HG03442 (cell line): ENCODE results near the gene P4HA3.

Experiments used
- ATAC-seq: cut with Tn5 transposase; IDR thresholded peaks from one replicate; pipeline ENCODE4 v1.9.1; 2021; ENCODE audit warnings: mild to moderate bottlenecking, moderate library complexity; ENCODE audit not compliant: unreplicated experiment

Gene P4HA3

DNA sequence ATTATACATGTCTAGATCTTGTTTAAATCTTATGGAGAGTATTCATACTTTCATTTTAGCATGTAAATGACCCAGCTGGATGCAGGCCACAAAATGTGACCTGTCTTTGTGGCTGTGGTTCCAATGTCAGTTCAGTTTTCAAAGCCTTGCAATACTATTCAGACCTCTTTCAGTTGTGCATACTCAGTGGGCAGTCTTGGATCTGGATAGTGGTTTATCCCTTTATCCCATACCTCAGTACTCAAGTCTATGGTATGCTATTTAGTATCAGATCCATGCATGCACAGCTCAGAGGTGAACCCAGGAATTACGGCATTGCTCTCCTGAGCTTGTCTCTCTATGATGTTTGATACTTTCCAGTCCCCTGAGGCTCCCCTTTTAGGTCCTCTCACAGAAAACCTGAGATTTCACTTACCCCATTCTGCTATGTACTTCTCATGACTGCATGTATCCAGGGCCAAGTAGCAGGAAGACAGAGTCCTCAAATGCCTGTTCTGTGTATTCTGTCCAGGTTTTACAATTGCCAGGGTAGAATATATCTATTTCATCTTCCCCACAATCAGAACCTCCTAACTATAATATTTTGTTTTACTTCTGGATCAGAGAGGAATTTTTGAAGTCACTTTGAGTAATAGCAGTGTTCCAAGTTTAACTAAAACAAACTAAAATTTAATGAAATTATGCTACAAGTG is 6.9 kb upstream of the P4HA3 start:
- no peak for ATAC-seq

DNA sequence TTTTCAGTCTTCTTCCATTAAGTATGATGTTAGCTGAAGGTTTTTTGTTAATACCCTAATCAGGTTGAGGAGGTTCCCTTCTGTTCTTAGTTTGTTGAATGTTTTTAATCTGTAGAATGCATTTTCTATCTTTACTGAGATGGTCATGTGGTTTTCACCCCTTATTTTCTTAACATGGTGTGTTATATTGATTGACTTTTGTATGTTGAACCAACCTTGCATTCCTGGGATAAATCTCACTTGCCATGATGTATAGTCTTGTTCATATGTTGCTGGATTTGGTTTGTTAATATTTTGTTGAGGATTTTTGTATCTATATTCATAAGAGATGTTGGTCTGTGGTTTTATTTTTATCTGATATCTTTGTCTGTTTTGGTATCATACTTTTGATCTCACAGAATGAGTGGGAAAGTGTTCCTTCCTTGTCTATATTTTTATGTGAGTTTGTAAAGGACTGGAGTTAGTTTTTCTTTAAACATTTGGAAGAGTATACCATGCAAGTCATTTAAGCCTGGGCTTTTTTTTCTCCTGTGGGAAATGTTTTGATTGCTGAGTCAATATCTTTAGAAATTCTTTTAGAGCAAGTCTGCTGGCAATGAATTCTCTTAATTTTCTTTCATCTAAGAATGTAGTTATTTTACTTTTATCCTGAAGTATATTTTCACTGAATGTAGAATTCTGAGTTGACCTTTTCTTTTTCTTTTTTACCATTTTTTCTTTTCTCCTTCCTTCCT is 5.5 kb upstream of the P4HA3 start:
- ATAC-seq: no peak

DNA sequence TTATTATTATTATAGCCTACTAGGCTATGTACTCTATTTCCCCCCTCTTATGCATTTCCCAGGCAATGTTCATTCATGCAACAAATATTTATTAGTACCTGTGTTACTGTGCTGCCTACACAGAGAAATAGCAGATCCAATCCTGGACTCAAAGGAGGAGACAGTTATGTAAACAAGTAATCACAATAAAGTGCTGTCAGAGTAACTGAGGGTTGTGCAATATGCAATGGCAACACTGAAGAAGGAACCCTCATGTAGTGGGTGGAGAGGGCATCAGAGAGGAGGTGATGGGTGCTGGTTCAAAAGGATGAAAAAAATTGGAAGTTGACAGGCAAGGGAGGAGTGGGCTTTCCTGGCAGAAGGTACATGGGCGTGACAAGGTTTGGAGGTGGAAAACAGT is 886 bp upstream of the P4HA3 start:
- no peak for ATAC-seq

DNA sequence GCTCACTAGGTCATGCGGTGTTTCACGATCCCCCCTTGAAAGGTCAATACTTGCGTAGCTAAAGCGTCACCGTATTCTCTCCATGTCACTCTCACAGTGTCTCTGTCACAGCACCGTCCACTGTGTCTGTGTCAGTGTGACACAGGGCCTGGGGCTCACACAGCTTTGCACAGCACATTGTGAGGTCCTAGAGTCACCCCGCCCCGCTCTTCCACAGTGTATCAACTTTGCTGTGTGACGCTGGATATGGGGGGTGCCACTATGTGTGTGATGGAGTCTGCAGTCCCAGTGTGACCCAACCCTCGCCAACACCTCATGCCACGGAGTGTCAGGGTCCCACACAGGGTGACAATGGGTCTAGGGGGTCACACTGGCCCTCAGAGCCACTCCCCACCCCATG is 583 bp downstream of the P4HA3 start:
- no peak for ATAC-seq

DNA sequence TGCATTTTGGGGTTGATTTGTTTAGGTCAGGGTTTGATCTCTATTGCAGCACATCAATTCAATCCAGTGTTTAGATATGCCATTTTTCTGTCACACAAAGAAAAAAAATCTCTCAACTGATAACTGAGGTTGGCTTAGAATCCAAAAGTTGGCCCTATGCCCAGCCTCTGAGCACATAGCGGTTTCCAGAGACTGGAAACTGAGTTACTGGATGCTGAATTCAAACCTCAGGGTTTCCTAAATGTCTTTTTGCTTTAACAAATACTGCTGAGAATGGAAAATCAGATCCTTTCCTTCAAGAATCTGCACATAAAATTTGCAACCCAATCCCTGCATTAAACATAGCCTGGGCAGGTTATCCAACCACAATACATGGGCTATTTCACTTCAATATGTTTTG is 4.0 kb downstream of the P4HA3 start:
- no peak for ATAC-seq

DNA sequence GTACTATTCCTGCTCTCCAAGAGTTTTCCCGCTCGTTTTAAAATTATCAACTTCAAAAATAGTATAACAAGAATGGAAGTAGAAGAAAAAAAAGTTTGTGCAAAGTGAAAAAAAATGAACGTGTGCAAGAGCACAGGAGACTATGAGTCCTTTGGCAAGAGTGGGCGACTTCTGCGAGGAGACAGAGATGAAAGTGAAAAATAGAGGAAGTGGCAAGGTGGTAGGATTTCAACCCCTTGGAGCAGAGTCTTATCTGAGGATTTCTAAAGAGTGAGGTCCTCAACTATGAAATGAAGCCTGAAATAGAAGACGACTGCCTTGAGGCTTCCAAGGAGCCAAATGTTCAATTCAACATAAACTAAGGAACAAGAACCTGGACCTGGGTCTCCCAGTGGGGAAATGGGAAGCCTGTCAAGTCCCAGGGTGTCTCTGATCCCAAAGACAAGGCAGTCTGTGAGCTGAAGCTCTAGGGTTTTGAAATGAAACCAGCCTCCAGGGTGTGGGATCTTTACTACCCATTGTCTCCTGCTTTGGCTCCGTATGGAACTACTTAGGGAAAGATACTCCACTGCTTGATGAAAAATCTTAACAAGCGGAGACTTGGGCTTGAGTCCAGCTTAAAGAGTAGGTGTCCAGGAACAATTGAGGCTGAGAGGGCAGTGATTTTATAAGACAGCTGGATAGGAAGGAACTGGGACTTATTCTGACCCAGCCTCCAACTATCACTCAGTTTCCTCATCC is 4.8 kb downstream of the P4HA3 start:
- ATAC-seq: no peak

DNA sequence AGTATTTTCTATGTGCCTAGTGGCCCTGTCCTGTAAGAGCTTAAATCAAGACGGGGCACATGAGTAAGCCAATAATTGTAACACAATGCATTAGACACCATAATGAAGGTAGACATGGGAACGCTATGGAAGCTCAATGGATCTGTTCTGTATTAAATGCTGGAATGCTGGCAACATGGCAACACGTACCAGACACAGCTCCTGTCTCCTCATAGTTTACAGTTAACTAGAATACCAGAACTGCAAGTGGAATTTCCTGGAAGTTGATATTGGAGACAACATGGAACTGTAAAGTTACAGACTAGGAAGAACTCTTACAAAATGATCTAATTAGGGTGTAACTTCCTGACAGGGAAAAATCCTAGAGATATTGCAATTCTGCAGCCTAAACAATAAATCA is 12.4 kb downstream of the P4HA3 start:
- ATAC-seq: no peak

DNA sequence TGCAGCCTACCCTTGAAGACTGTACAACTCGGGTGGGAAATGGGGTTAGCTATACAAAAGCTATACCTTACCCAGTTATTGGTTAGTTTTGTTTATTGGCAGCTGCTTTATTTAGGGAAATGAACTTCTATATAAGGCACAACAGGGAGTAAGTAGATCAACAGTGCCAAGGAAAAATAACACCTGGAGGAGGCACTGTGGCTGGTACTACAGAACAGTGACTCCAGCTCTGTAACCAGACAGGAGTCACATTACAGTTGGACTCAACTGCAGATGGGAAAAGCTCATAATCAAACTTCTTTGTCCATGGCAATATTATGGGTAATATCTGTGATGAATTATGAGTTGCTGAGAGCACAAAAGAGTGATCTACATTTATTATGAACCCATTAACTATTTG is 14.0 kb downstream of the P4HA3 start:
- no peak for ATAC-seq

DNA sequence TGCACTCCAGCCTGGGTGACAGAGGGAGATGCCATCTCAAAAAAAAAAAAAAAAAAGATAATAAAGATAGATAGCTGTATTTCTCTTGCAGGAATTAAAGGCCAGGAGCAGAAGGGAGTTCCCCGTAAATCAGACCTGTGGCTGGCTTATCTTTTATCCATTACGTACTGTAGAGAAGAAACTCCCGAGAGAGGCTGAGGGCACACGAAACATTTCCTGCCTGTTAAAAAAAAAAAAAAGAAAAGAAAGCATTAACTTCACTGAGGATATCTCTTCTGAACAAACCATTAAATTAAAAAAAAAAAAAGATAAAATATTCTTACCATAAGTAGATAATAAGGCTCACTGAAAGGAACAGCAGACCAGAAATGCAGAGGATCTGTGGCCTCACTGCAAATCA is 22.5 kb downstream of the P4HA3 start:
- ATAC-seq: no peak

DNA sequence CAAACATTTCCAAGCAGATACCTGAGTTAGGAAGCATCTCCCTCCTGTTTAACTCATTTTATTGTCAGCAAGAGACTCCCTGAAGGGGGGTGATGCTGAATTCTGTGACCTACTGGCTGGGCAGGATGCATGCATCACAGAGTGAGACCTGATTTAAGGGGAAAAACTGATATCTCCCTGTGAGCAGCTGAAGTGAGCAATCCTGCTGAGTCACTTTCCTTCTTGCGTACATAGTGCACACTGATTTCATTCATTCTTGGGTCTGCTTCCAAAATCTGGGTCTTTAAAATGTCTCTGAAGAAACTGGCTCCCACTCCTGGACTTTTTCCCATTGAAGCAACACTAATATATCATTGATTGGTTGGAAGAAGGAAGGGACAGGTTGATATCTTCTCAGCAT is 23.3 kb downstream of the P4HA3 start:
- no peak for ATAC-seq

DNA sequence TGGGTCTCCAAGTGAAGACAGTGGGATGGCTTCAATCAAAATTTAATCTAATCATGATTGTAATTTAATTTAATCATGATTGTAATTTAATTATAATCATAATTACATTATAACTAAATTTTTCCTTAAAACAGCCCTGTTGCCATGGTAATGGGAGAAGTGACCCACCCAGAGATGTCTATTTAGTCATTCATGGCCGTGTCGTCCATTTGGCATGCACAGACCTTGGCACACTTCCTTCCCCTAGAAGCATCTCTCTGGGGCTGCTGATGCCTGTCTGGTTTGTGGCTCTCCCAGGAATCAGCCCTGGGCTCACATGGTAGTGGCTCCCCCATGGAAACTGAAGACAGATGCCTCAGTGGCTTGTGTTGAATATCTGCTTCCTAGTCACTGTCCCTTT is 27.0 kb downstream of the P4HA3 start:
- ATAC-seq: no peak

DNA sequence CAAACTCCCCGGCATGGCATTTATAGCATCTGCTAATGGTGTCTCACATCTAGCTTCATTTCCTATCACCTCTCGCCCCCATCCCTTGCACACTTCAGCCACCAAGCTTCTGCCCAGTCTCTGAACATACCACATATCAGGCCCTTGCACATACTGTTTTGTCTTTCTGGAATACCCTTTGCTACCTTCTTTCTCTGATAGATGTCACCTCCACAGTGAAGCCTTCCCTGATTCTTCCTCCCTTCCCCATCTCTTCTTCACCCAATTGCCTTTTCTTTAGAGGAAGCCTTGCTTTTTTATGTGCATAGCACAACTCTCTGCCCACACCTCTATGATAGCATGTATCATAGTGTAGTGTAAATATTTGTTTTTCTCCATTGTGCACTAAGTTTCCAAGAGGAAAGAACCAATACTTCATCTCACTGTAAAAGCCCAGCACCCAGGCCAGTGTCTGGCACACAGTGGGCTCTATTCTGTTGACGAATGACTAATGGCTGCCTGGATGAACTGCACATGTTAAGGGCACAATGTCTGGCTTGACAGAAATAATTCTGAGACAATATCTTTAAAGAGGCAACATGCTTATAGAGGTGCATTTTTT is 27.8 kb downstream of the P4HA3 start:
- ATAC-seq: no peak

DNA sequence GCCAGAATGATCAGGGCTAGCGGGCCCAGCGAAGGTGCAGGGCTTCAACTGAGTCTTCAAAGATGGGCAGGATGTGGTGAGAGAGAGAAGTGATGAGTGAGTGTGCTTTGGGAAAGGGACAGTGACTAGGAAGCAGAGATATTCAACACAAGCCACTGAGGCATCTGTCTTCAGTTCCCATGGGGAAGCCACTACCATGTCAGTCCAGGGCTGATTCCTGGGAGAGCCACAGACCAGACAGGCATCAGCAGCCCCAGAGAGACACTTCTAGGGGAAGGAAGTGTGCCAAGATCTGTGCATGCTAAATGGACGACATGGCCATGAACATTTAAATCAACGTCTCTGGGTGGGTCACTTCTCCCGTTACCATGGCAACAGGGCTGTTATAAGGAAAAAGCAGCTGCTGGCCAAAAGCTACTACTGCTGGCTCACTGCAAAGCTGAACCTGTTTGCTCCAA is 28.5 kb downstream of the P4HA3 start:
- ATAC-seq: no peak

DNA sequence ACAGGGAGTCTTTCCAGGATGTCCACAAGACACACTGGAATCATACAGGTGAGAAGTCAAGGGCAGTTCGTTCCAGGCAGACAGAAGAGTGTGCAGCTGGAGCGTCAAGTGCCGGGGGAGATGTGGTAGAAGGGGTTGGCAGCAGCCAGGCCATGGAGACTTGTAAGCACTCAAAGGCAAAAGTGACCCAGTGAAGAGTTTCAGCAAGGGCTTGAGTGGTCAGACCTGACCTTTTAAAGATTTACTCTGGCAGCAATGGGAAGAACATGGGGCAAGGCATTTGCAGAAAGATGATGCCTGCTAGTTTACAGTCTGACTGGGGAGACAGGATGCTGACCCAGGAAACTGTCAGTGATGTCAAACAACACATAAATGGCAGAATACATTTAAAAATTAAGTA is 29.0 kb downstream of the P4HA3 start:
- ATAC-seq: no peak

DNA sequence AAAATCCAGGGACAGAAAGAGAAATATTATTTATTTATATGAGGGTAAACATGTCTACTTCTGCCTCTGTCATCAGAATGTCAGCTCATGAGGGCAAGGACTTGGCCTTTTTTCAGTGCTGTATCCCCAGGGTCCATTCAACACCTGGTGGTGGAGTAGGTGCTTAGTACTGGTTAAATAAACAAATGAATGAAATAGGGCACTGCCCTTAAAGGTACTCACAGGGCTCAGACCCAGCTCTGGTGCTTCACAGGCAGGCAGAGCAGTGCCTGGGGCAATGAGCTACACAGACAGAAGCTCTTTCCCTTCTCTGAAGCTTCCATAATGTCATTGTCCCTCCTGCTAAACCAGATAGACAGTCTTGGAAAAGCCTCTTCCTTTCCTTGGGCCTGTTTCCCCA is 30.9 kb downstream of the P4HA3 start:
- no peak for ATAC-seq

DNA sequence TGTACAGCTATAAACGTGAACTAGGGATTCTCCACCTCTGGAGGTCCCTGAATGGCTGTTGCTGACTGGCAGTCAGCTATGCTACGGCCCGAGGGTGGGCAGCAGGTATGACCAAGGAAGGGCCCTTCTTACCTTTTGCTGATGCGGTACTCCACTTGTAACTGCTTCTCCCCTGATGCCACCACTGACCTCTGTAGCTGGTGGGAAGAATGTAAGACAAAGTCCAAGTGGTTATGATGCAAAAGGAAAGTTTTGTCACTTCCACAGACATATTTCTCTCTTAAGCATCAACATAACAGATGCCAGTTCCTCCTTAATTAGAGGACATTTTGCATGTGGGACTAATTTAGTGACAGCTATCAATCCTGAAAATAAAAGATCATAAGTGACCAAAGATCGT is 32.2 kb downstream of the P4HA3 start:
- no peak for ATAC-seq

DNA sequence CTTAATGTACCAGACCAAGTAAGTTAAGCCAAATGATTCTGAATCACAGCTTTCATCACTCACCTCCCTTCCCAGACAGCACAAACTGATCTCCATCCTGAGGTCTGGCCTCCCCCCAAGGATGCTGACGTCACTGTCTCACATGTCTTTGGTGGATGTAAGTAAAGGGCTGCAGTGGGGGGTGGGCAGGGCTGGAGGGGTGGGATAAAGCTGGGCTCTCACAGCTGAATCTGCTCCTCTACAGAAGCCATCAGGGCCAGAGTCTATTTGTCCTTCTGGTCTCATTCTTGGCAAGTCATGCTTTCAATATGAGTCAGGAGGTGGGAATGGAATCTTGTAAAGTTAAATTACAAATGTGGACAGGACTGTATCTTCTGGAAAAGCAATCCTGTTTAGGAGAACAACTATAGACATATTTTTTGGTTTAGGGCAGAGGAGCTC is 32.7 kb downstream of the P4HA3 start:
- ATAC-seq: no peak

DNA sequence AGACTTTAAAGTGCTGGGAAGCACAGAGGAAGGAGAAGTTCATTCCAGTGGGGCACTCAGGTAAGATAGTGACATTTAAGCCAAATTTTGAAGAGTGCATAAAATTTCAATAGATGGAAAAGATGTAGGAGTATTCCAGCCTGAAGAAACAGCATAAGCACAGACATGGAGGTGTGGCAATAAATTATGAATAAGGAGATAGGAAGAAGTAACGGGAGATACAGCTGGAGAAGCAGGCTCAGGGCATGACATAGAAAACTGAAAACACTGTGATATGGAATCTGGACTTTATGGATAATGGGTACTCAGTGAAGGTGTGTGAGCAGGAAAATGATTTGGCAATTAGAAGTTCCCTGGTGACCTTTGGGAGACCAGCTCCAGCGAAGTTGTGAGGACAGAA is 33.3 kb downstream of the P4HA3 start:
- no peak for ATAC-seq

DNA sequence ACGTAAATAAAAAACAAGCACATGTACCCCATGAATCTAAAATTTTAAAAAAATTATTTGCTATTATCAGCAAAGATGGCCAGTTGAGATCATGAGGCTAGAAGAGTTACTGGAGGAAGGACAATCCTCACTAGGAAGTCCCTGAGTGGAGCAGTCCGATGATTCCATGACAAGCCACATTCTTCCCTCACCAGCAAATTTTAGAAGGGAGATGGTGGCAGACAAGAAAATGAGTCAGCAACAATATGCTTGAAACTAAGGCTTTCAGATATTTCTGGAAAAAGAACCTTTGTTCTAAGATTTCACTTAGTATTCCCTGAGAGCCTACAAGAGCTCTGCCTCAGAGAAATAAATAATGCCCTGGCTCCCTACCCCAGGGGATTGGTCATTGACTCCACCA is 34.9 kb downstream of the P4HA3 start:
- no peak for ATAC-seq

DNA sequence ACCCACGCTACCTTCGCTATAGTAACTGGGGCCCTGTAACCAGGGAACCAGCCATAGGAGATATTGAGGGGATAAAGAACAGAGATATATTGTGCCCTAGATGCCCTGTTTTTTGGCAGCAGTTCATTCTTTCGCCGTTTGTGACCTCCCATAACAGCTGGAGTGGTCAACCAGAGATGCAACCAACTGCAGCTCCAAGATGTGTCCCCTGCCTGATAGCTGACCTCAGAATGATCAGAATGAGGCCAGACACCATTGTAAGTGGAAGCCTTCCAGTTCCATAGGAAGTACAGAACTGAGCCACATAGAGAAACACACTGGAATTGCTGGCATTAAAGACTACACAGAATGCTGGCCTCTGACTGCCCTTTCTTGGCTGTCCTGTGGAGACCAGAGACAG is 39.2 kb downstream of the P4HA3 start:
- no peak for ATAC-seq

DNA sequence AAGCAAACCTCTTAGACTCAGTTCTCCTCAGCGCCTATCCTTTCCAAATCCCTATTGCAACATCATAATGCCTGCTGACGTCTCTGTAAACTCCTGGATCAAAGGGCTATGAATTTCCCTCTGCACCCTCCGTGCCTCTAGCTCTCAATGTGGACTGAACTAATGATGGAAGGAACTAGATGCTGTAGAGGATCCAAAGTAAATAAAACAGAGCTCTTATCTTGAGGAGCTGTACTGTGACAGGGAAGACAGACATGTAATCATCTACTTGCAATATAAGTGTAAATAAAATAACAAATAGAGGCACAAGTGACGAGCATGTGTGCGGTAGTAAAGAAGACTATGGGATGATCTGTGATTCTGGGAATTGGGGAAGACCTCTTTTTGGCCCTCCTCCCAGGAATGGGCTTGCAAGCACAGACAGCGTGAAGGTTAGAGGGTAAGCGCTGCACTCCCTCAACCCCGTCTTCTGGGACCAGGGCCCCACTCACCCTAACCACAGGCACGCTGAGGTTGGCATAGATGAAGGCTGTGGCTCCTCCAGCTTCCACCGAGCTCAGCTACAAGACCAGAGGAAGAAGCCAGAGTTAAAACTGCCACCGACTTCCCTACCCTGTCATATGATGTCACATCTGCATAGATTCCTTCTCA is 42.2 kb downstream of the P4HA3 start:
- no peak for ATAC-seq
